Naive B cell (primary cell): ENCODE results near the gene RARA. TPM values are rescaled to one million over a fixed set of nuclear protein-coding genes. Genes with fewer than 3 reads are reported as not detected.
"Not testable (repeated sequence)": the region's sequence is repeated elsewhere in the genome, so short reads cannot be mapped to it uniquely, and the experiment has no call there.

Source experiments
- ATAC-seq, 2 donors: fragments of 150-1000 bp; cut with Tn5 transposase; 2 replicates each; pipeline ENCODE4 v1.10.0; 2021; ENCODE audit warnings: low read depth in 2 of 2, mild to moderate bottlenecking in 2 of 2, moderate library complexity in 2 of 2
- DNase-seq: peaks from one replicate; pipeline ENCODE4 v3.0.0; 2022
- H3K27ac Mint-ChIP-seq, 6 donors: one replicate each; pipeline ENCODE4 v1.8.0; 2020 to 2022; ENCODE audit warnings: mild to moderate bottlenecking in 6 of 6, mixed read lengths in 6 of 6, moderate library complexity in 5 of 6, inconsistent platforms in 2 of 6
- H3K27me3 Mint-ChIP-seq, 3 donors: one replicate each; pipeline ENCODE4 v1.8.0; 2021 to 2022; ENCODE audit warnings: mixed read lengths in 3 of 3, mild to moderate bottlenecking in 1 of 3
- H3K36me3 Mint-ChIP-seq, 2 donors: one replicate each; pipeline ENCODE4 v1.8.0; 2020 to 2022; ENCODE audit warnings: mixed read lengths in 2 of 2, inconsistent platforms in 1 of 2, mild to moderate bottlenecking in 1 of 2
- H3K4me1 Mint-ChIP-seq, 3 donors: one replicate each; pipeline ENCODE4 v1.8.0; 2020 to 2022; ENCODE audit warnings: mixed read lengths in 3 of 3, inconsistent platforms in 1 of 3, mild to moderate bottlenecking in 1 of 3, moderate library complexity in 1 of 3
- H3K4me3 Mint-ChIP-seq, 8 donors: one replicate each; pipeline ENCODE4 v1.8.0; 2020 to 2022; ENCODE audit warnings: mild to moderate bottlenecking in 8 of 8, mixed read lengths in 8 of 8, moderate library complexity in 8 of 8, inconsistent platforms in 2 of 8
- H3K9me3 Mint-ChIP-seq, 7 donors: one replicate each; pipeline ENCODE4 v1.8.0; 2020 to 2022; ENCODE audit warnings: mixed read lengths in 7 of 7, mild to moderate bottlenecking in 5 of 7, inconsistent platforms in 2 of 7, moderate library complexity in 1 of 7
- polyA plus RNA-seq, 6 donors: library from polyadenylated mRNA; unstranded; fragments of 300-500 nt; fragmentation: Illumina TruSeq; gene quantifications; one replicate each; pipeline ENCODE4 v1.2.3, GENCODE V29; 2021; ENCODE audit warnings: low read depth in 6 of 6

The RARA gene
- polyA plus RNA-seq, 6 donors from 2014 or later: 3.1 to 12.6 (median 7.8) TPM

- no peak overlapping the region for H3K27ac Mint-ChIP-seq
These were observed 51.1 kb downstream of the RARA start for GRCh38 chr17:40360091-40360490.

GRCh38 chr17:40361063-40361924 is 52.3 kb downstream of the RARA start:
- Mint-ChIP-seq H3K27ac (peak overlapping the region in 1 of 6 donors; percentile 20), H3K27me3 (peaks cover 5 to 32% (median 32%) of the 10 kb centered on the region in 3 donors), H3K4me3 (peak overlapping the region; percentile 4 to 84 (median 46)), H3K9me3 (no peaks in the 10 kb centered on the region), H3K4me1 (peaks cover 12 to 25% (median 17%) of the 10 kb centered on the region in 3 donors), H3K36me3 (no peaks in the 10 kb centered on the region)
- DNase-seq: no peak
- ATAC-seq: no peak

More at GRCh38 chr17:40360091-40360490, 51.1 kb downstream of the RARA start:
- Mint-ChIP-seq H3K27me3 (peaks cover 5 to 32% (median 32%) of the 10 kb centered on the region in 3 donors), H3K4me1 (peaks cover 12 to 30% (median 17%) of the 10 kb centered on the region in 3 donors), H3K9me3 (no peaks in the 10 kb centered on the region), H3K4me3 (peak overlapping the region in 1 of 8 donors; percentile 38), H3K36me3 (no peaks in the 10 kb centered on the region)
- DNase-seq: no peak
- no peak for ATAC-seq

GRCh38 chr17:40361925-40362695 is 53.1 kb downstream of the RARA start:
- ATAC-seq (peak; percentile 18 to 20), DNase-seq (no peak)
- Mint-ChIP-seq H3K9me3 (no peaks in the 10 kb centered on the region), H3K27me3 (peaks cover 5 to 32% (median 32%) of the 10 kb centered on the region in 3 donors), H3K4me3 (peak overlapping the region; percentile 11 to 74 (median 70)), H3K4me1 (peaks cover 12 to 25% (median 17%) of the 10 kb centered on the region in 3 donors), H3K36me3 (no peaks in the 10 kb centered on the region), H3K27ac (peak overlapping the region in 2 of 6 donors; percentile 13 to 60)

- H3K4me1 Mint-ChIP-seq: peaks cover 12 to 25% (median 17%) of the 10 kb centered on the region in 3 donors
- peak; percentile 78 for DNase-seq
- peak overlapping the region; percentile 47 to 74 (median 72) for H3K4me3 Mint-ChIP-seq
- H3K27me3 Mint-ChIP-seq: peaks cover 5 to 32% (median 32%) of the 10 kb centered on the region in 3 donors
- peak overlapping the region in 2 of 6 donors; percentile 13 to 60 for H3K27ac Mint-ChIP-seq
- no peaks in the 10 kb centered on the region for H3K36me3 Mint-ChIP-seq
- no peaks in the 10 kb centered on the region for H3K9me3 Mint-ChIP-seq
- ATAC-seq: peak; percentile 89
These were observed 53.7 kb downstream of the RARA start for GRCh38 chr17:40362696-40363110.

GRCh38 chr17:40363111-40363827 is 54.3 kb downstream of the RARA start:
- H3K27me3 Mint-ChIP-seq: peaks cover 5 to 32% (median 32%) of the 10 kb centered on the region in 3 donors
- no peaks in the 10 kb centered on the region for H3K36me3 Mint-ChIP-seq
- H3K4me3 Mint-ChIP-seq: peak overlapping the region; percentile 47 to 88 (median 76)
- H3K9me3 Mint-ChIP-seq: no peaks in the 10 kb centered on the region
- DNase-seq: no peak
- H3K4me1 Mint-ChIP-seq: peaks cover 12 to 22% (median 13%) of the 10 kb centered on the region in 3 donors
- peak overlapping the region in 1 of 6 donors; percentile 86 for H3K27ac Mint-ChIP-seq
- ATAC-seq: peak; percentile 46 to 49

- ATAC-seq (no peak), DNase-seq (no peak)
- H3K36me3 Mint-ChIP-seq: no peaks in the 10 kb centered on the region
- no peak within 1 kb of the TSS for H3K27ac Mint-ChIP-seq
- H3K4me1 Mint-ChIP-seq: peaks cover 7 to 17% (median 12%) of the 10 kb centered on the region in 3 donors
- H3K9me3 Mint-ChIP-seq: no peaks in the 10 kb centered on the region
- H3K4me3 Mint-ChIP-seq: peak within 1 kb of the TSS; percentile 56 to 86 (median 64)
- peaks cover 5 to 32% (median 32%) of the 10 kb centered on the region in 3 donors for H3K27me3 Mint-ChIP-seq
These were observed 55.3 kb downstream of the RARA start, which contains the start of gene GJD3 for GRCh38 chr17:40364121-40364861. TSS of gene GJD3 (minus strand) at chr17:40364737. CDS start at chr17:40363815, 922 bp downstream.

GRCh38 chr17:40364906-40365305 is 55.9 kb downstream of the RARA start:
- peaks cover 7 to 17% (median 12%) of the 10 kb centered on the region in 3 donors for H3K4me1 Mint-ChIP-seq
- no peak for DNase-seq

GRCh38 chr17:40366076-40366860 is 57.3 kb downstream of the RARA start:
- Mint-ChIP-seq H3K27ac (no peak overlapping the region), H3K4me1 (peaks cover 2 to 18% (median 14%) of the 10 kb centered on the region in 3 donors), H3K36me3 (no peaks in the 10 kb centered on the region), H3K4me3 (peak overlapping the region in 1 of 8 donors; percentile 30), H3K27me3 (peaks cover 2 to 25% (median 17%) of the 10 kb centered on the region in 3 donors), H3K9me3 (no peaks in the 10 kb centered on the region)
- DNase-seq (no peak), ATAC-seq (no peak)

More at GRCh38 chr17:40364906-40365305, 55.9 kb downstream of the RARA start:
- H3K4me3 Mint-ChIP-seq: peak overlapping the region; percentile 21 to 72 (median 56)
- H3K9me3 Mint-ChIP-seq: no peaks in the 10 kb centered on the region
- H3K36me3 Mint-ChIP-seq: no peaks in the 10 kb centered on the region
- peaks cover 5 to 32% (median 30%) of the 10 kb centered on the region in 3 donors for H3K27me3 Mint-ChIP-seq
- H3K27ac Mint-ChIP-seq: no peak overlapping the region
- no peak for ATAC-seq

GRCh38 chr17:40366861-40367518 is 58.0 kb downstream of the RARA start:
- peaks cover 2 to 19% (median 18%) of the 10 kb centered on the region in 3 donors for H3K4me1 Mint-ChIP-seq

GRCh38 chr17:40367728-40368127 is 58.7 kb downstream of the RARA start:
- not testable (repeated sequence) for H3K4me3 Mint-ChIP-seq, DNase-seq, H3K36me3 Mint-ChIP-seq, ATAC-seq, H3K9me3 Mint-ChIP-seq
- Mint-ChIP-seq H3K4me1 (peaks cover 2 to 14% (median 13%) of the 10 kb centered on the region in 3 donors), H3K27me3 (peaks cover 0 to 14% (median 6%) of the 10 kb centered on the region in 3 donors), H3K27ac (peak overlapping the region in 1 of 6 donors; percentile 74)

More at GRCh38 chr17:40366861-40367518, 58.0 kb downstream of the RARA start:
- no peaks in the 10 kb centered on the region for H3K9me3 Mint-ChIP-seq
- no peak for DNase-seq
- H3K4me3 Mint-ChIP-seq: peak overlapping the region in 1 of 8 donors; percentile 53
- no peak for ATAC-seq
- H3K27ac Mint-ChIP-seq: no peak overlapping the region
- peaks cover 0 to 19% (median 13%) of the 10 kb centered on the region in 3 donors for H3K27me3 Mint-ChIP-seq
- H3K36me3 Mint-ChIP-seq: no peaks in the 10 kb centered on the region

- Mint-ChIP-seq H3K36me3 (no peaks in the 10 kb centered on the region), H3K4me3 (peak overlapping the region in 1 of 8 donors; percentile 12), H3K4me1 (peaks cover 0 to 7% (median 6%) of the 10 kb centered on the region in 3 donors), H3K9me3 (no peaks in the 10 kb centered on the region), H3K27me3 (peaks cover 0 to 4% (median 0%) of the 10 kb centered on the region in 3 donors), H3K27ac (no peak overlapping the region)
- DNase-seq: no peak
- no peak for ATAC-seq
These were observed 60.9 kb downstream of the RARA start for GRCh38 chr17:40369923-40370322.
